Measurements from ENCODE around the gene KRT86. TPM values are rescaled to one million over a fixed set of nuclear protein-coding genes. Genes with fewer than 3 reads are reported as not detected.

Gene KRT86
- total and polyA plus RNA-seq, 2 of the 8 experiments (the other 6 are each of a cell fraction or from before 2014, with no cell fraction given), result 0.12 TPM; not detected in 1

- TF ChIP-seq CHD7 (IDR thresholded peaks at IDR 0.05; ENCODE audit: insufficient replicate concordance, low read length) (no peak), POLR2A (IDR thresholded peaks at IDR 0.05; ENCODE audit: control extremely low read depth in 1 of 2, low read depth in 2 of 2, low read length in 2 of 2) (0 out of 3 replicates have a peak, but pooled peaks of 1 of the 2 experiments have one; percentile 16), FOSL1 (IDR thresholded peaks at IDR 0.05; ENCODE audit: insufficient read depth, low read depth, low read length) (no peak), HDAC6 (IDR thresholded peaks at IDR 0.05; ENCODE audit: low read depth, low read length) (no peak), CHD2 (IDR thresholded peaks at IDR 0.05; ENCODE audit: low read length) (no peak), BCL11A (IDR thresholded peaks at IDR 0.05; ENCODE audit: low read depth in 2 of 2, low read length in 2 of 2) (no peak), SIRT6 (IDR thresholded peaks at IDR 0.05; ENCODE audit: low read length) (no peak), RBBP5 (IDR thresholded peaks at IDR 0.05; ENCODE audit: borderline replicate concordance, low read depth, low read length) (no peak), MAFK (IDR thresholded peaks at IDR 0.05; ENCODE audit: low read depth, low read length) (no peak), BACH1 (IDR thresholded peaks at IDR 0.05; ENCODE audit: low read length) (no peak), KDM1A (IDR thresholded peaks at IDR 0.05; ENCODE audit: borderline replicate concordance, low read length) (no peak), NRF1 (IDR thresholded peaks at IDR 0.05; ENCODE audit: low read depth, low read length) (no peak)
These were observed 40.8 kb upstream of the KRT86 start (continued) for GRCh38 chr12:52233462-52234207.
